ENCODE data around the gene FAM120C.

FAM120C gene

DNA sequence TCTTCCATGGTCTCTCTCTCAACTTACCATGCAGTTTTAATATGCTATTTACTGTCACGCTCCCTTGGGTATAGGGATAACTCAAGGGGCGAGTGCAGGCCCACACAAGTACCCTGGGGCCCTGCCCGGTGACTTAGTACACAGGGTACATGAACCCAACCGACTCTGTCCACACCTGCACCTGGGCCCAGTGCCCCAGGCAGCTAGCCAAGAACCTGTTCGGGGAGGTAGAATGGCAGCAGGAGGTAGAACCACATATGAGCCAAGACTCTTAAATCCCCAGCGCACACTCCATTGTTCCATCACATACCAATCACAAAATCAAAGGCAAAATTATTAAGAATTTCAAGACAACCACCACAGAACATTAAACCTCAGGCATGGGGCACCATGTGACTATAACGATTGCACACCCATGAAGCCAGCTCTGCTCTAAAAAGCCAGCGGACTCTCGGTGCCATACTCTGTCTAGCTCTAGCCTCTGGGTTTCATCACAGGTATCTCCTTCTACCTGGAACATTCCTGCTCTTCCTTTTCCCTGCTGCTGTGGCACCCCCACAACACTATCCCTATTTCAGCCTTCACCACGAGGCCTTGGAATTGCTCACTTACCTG is 153.4 kb downstream of the FAM120C start:
- TF ChIP-seq EZH2phosphoT487 (IDR thresholded peaks at IDR 0.05; ENCODE audit: low read length), result no peak
- no peak for TF ChIP-seq EZH2 (optimal IDR thresholded peaks at IDR 0.05; ENCODE audit: low read depth, low read length)
- TF ChIP-seq, protein P1, sequence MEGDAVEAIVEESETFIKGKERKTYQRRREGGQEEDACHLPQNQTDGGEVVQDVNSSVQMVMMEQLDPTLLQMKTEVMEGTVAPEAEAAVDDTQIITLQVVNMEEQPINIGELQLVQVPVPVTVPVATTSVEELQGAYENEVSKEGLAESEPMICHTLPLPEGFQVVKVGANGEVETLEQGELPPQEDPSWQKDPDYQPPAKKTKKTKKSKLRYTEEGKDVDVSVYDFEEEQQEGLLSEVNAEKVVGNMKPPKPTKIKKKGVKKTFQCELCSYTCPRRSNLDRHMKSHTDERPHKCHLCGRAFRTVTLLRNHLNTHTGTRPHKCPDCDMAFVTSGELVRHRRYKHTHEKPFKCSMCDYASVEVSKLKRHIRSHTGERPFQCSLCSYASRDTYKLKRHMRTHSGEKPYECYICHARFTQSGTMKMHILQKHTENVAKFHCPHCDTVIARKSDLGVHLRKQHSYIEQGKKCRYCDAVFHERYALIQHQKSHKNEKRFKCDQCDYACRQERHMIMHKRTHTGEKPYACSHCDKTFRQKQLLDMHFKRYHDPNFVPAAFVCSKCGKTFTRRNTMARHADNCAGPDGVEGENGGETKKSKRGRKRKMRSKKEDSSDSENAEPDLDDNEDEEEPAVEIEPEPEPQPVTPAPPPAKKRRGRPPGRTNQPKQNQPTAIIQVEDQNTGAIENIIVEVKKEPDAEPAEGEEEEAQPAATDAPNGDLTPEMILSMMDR (IDR thresholded peaks at IDR 0.05; ENCODE audit: low read length), result no peak
- Histone ChIP-seq H3K36me3 (replicated peaks; ENCODE audit: insufficient read depth, low read length) (no peaks in the 10 kb centered on the region), H3K4me1 (ENCODE audit: low read length) (no peaks in the 10 kb centered on the region), H3K9me3 (replicated peaks; ENCODE audit: insufficient read depth, low read length) (no peaks in the 10 kb centered on the region), H4K20me1 (ENCODE audit: insufficient read depth, low read length) (no peaks in the 10 kb centered on the region), H3K4me3 (ENCODE audit: low read length) (no peak overlapping the region), H3K79me2 (ENCODE audit: low read length) (no peaks in the 10 kb centered on the region), H3K27me3 (replicated peaks; ENCODE audit: insufficient read depth, low read length) (no peaks in the 10 kb centered on the region), H2AFZ (ENCODE audit: low read length) (no peak overlapping the region), H3F3A (ENCODE audit: insufficient read depth, low read length) (no peaks in the 10 kb centered on the region), H3K9me2 (replicated peaks; ENCODE audit: insufficient read depth, low read length) (no peaks in the 10 kb centered on the region), H3K4me2 (ENCODE audit: low read depth, low read length) (no peak overlapping the region), H3K27ac (ENCODE audit: low read length) (no peak overlapping the region), H3K9ac (ENCODE audit: low read length) (no peak overlapping the region)
- no peak for DNase-seq

DNA sequence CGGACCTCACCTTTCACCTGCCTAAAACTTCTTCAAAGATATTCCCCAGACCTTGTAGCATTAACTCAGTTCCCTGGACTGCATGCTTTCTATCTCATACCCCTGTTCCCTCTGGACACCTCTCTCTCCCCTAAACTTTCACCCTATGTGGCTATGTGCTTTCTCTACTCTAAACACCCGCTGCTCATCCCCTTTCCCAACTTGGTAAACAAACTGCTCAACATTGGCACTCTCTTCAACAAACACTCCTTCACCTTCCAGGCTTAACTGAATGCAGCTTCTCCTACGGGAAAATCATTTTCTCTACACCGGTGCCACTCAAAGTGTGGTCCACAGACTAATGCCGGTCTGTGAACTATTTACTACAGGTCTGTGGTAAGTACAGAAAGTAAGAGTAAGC is 158.7 kb downstream of the FAM120C start:
- TF ChIP-seq, protein P1 (IDR thresholded peaks at IDR 0.05; ENCODE audit: low read length), result no peak
- no peak for TF ChIP-seq EZH2 (optimal IDR thresholded peaks at IDR 0.05; ENCODE audit: low read depth, low read length)
- no peak for TF ChIP-seq EZH2phosphoT487 (IDR thresholded peaks at IDR 0.05; ENCODE audit: low read length)
- no peaks in the 10 kb centered on the region for H3K27me3 ChIP-seq (replicated peaks; ENCODE audit: insufficient read depth, low read length)

More for the DNA sequence above, 158.7 kb downstream of the FAM120C start:
- H3K9ac ChIP-seq (ENCODE audit: low read length), result no peak overlapping the region
- H3K4me1 ChIP-seq (ENCODE audit: low read length), result no peaks in the 10 kb centered on the region
- no peaks in the 10 kb centered on the region for H3F3A ChIP-seq (ENCODE audit: insufficient read depth, low read length)
- no peak overlapping the region for H3K4me3 ChIP-seq (ENCODE audit: low read length)
- H4K20me1 ChIP-seq (ENCODE audit: insufficient read depth, low read length), result no peaks in the 10 kb centered on the region
- no peak overlapping the region for H3K27ac ChIP-seq (ENCODE audit: low read length)
- no peaks in the 10 kb centered on the region for H3K9me3 ChIP-seq (replicated peaks; ENCODE audit: insufficient read depth, low read length)
- no peaks in the 10 kb centered on the region for H3K36me3 ChIP-seq (replicated peaks; ENCODE audit: insufficient read depth, low read length)
- H3K9me2 ChIP-seq (replicated peaks; ENCODE audit: insufficient read depth, low read length), result no peaks in the 10 kb centered on the region
- no peak overlapping the region for H3K4me2 ChIP-seq (ENCODE audit: low read depth, low read length)
- H2AFZ ChIP-seq (ENCODE audit: low read length), result no peak overlapping the region
- H3K79me2 ChIP-seq (ENCODE audit: low read length), result no peaks in the 10 kb centered on the region
- no peak for DNase-seq

Data from MM.1S (cell line).